Neural crest cell (in vitro differentiated cells): ENCODE data around the gene PARP9. TPM values are rescaled to one million over a fixed set of nuclear protein-coding genes. Genes with fewer than 3 reads are reported as not detected.
"Not testable (repeated sequence)": the region's sequence is repeated elsewhere in the genome, so short reads cannot be mapped to it uniquely, and the experiment has no call there.

ENCODE experiments used
- DNase-seq: peaks from one replicate; pipeline ENCODE4 v3.0.0; 2021; ENCODE audit warnings: low read depth, mixed read lengths, low spot score
- H3K27ac Mint-ChIP-seq: one replicate; pipeline ENCODE4 v1.8.0; 2021; ENCODE audit warnings: mild to moderate bottlenecking, mixed read lengths; ENCODE audit not compliant: unreplicated experiment
- H3K27me3 Mint-ChIP-seq: 2 replicates; pipeline ENCODE4 v1.8.0; 2021; ENCODE audit warnings: low read depth, mild to moderate bottlenecking, mixed read lengths
- H3K36me3 Mint-ChIP-seq: 2 replicates; pipeline ENCODE4 v1.8.0; 2021; ENCODE audit warnings: low read depth, mild to moderate bottlenecking, mixed read lengths
- H3K4me1 Mint-ChIP-seq: 2 replicates; pipeline ENCODE4 v1.8.0; 2021; ENCODE audit warnings: mixed read lengths
- H3K4me3 Mint-ChIP-seq: one replicate; pipeline ENCODE4 v1.8.0; 2021; ENCODE audit warnings: mild to moderate bottlenecking, mixed read lengths
- H3K9me3 Mint-ChIP-seq: 2 replicates; pipeline ENCODE4 v1.8.0; 2021; ENCODE audit warnings: mixed read lengths
- CTCF ChIP-seq: fragments of 200-600 bp; sonication (generic); conservative IDR thresholded peaks from 2 replicates; pipeline ENCODE4 v1.5.0; 2021; ENCODE audit warnings: antibody characterized with exemption, mild to moderate bottlenecking
- total RNA-seq: library from RNA; stranded (reverse); gene quantifications from 2 replicates; pipeline ENCODE4 v1.2.1, GENCODE V29; 2021

The PARP9 gene
- total RNA-seq, 1 donor from 2014 or later = 3.0 TPM

- H3K4me1 Mint-ChIP-seq = peaks cover 29% of the 10 kb centered on the region
- no peak for TF ChIP-seq CTCF
- H3K36me3 Mint-ChIP-seq = peaks cover 3% of the 10 kb centered on the region
- no peak overlapping the region for H3K27ac Mint-ChIP-seq
- peak overlapping the region; percentile 44 for H3K4me3 Mint-ChIP-seq
- no peak for DNase-seq
- H3K9me3 Mint-ChIP-seq = peaks cover 3% of the 10 kb centered on the region
- H3K27me3 Mint-ChIP-seq = peaks cover 10% of the 10 kb centered on the region
Measured at GRCh38 chr3:122576174-122576940, 12.3 kb upstream of the PARP9 start.

- Mint-ChIP-seq H3K36me3 (no peaks in the 10 kb centered on the region), H3K9me3 (no peaks in the 10 kb centered on the region), H3K4me3 (no peak overlapping the region), H3K4me1 (peaks cover 29% of the 10 kb centered on the region), H3K27ac (peak overlapping the region; percentile 86), H3K27me3 (peaks cover 6% of the 10 kb centered on the region)
- TF ChIP-seq CTCF = no peak
- no peak for DNase-seq
Measured at GRCh38 chr3:122572940-122573412, 8.9 kb upstream of the PARP9 start.

GRCh38 chr3:122568755-122569154 is 4.7 kb upstream of the PARP9 start:
- Mint-ChIP-seq H3K9me3 (no peaks in the 10 kb centered on the region), H3K4me3 (no peak overlapping the region), H3K36me3 (no peaks in the 10 kb centered on the region), H3K27me3 (no peaks in the 10 kb centered on the region), H3K27ac (no peak overlapping the region), H3K4me1 (peaks cover 18% of the 10 kb centered on the region)
- no peak for DNase-seq
- no peak for TF ChIP-seq CTCF

- not testable (repeated sequence) for H3K36me3 Mint-ChIP-seq, H3K27me3 Mint-ChIP-seq, H3K9me3 Mint-ChIP-seq, H3K27ac Mint-ChIP-seq, DNase-seq, H3K4me3 Mint-ChIP-seq
- H3K4me1 Mint-ChIP-seq = peaks cover 18% of the 10 kb centered on the region
Measured at GRCh38 chr3:122568131-122568530, 4.0 kb upstream of the PARP9 start.

GRCh38 chr3:122563717-122564025 is 429 bp downstream of the PARP9 start:
- peak overlapping the region; percentile 74 for H3K4me3 Mint-ChIP-seq
- no peaks in the 10 kb centered on the region for H3K36me3 Mint-ChIP-seq
- H3K4me1 Mint-ChIP-seq = peaks cover 13% of the 10 kb centered on the region
- TF ChIP-seq CTCF = no peak
- DNase-seq = no peak
- H3K27ac Mint-ChIP-seq = no peak overlapping the region
- H3K9me3 Mint-ChIP-seq = no peaks in the 10 kb centered on the region
- H3K27me3 Mint-ChIP-seq = no peaks in the 10 kb centered on the region

GRCh38 chr3:122562923-122563716 is 980 bp downstream of the PARP9 start:
- H3K4me3 Mint-ChIP-seq = peak overlapping the region; percentile 42
- TF ChIP-seq CTCF = no peak
- DNase-seq = no peak
- H3K9me3 Mint-ChIP-seq = no peaks in the 10 kb centered on the region
- H3K36me3 Mint-ChIP-seq = no peaks in the 10 kb centered on the region
- no peaks in the 10 kb centered on the region for H3K27me3 Mint-ChIP-seq
- H3K27ac Mint-ChIP-seq = no peak overlapping the region
- H3K4me1 Mint-ChIP-seq = peaks cover 13% of the 10 kb centered on the region
